Right lobe of liver (tissue), 6 donors: ENCODE measurements around the gene CDKN2B-AS1. TPM values are rescaled to one million over a fixed set of nuclear protein-coding genes. Genes with fewer than 3 reads are reported as not detected.

Source experiments
- ATAC-seq, 4 donors: fragments of 200-7000 bp; cut with Tn5 transposase; one replicate each; pipeline ENCODE4 v1.9.1; 2020; ENCODE audit warnings: mild to moderate bottlenecking in 4 of 4, moderate library complexity in 4 of 4
- DNase-seq, 3 donors: peaks; one replicate each; pipeline ENCODE4 v3.0.0-alpha.2; 2020
- H3K27ac ChIP-seq, 3 donors: fragments of 200-600 bp; one replicate each; pipeline ENCODE4 v1.8.0; 2022
- H3K27me3 ChIP-seq, 2 donors: fragments of 200-600 bp; one replicate each; pipeline ENCODE4 v1.8.0; 2022
- H3K36me3 ChIP-seq, 4 donors: fragments of 200-600 bp; sonication (generic) in 1 of 4; one replicate each; pipeline versions ENCODE4 v1.5.1 to v1.8.0; 2017 to 2022; ENCODE audit warnings: control low read depth in 1 of 4
- H3K4me1 ChIP-seq, 4 donors: fragments of 200-600 bp; sonication (generic) in 1 of 4; one replicate each; pipeline versions ENCODE4 v1.5.1 to v1.8.0; 2017 to 2022; ENCODE audit warnings: control low read depth in 1 of 4
- H3K4me3 ChIP-seq, 3 donors: fragments of 200-600 bp; one replicate each; pipeline ENCODE4 v1.8.0; 2022
- H3K9me3 ChIP-seq, 4 donors: fragments of 200-600 bp; sonication (generic) in 1 of 4; one replicate each; pipeline versions ENCODE4 v1.5.1 to v1.8.0; 2017 to 2022; ENCODE audit warnings: control low read depth in 1 of 4
- CTCF ChIP-seq, 4 donors: fragments of 200-600 bp in 3 of 4; fragments of 450-650 bp in 1 of 4; IDR thresholded peaks; one replicate each; pipeline versions ENCODE4 v1.5.1 to v1.8.0; 2016 to 2022; ENCODE audit warnings: antibody characterized with exemption in 4 of 4, mild to moderate bottlenecking in 2 of 4
- POLR2A ChIP-seq: fragments of 450-650 bp; IDR thresholded peaks from one replicate; pipeline ENCODE4 v1.6.1; 2017; ENCODE audit warnings: antibody characterized with exemption, mild to moderate bottlenecking
- WGBS: methylation state at CpG from one replicate; pipeline ENCODE4 v1.1.6; 2018; ENCODE audit warnings: low coverage, low lambda C conversion rate; ENCODE audit not compliant: insufficient coverage; ENCODE audit errors: missing lambda C conversion rate; 5-methylcytosine and 5-hydroxymethylcytosine counted together
- intact Hi-C, 2 donors: fragments of 100-400 bp; cut with DNase I; formaldehyde crosslinking; loops; one replicate each; pipeline versions ENCODE4 v1.11.2 to v1.14.1; 2022
- total RNA-seq, 6 experiments: library from RNA; depleted of rRNA in 2 of 6; stranded (reverse); fragments of >200 nt in 2 of 6; fragmentation: NEBNext Ultra II Directional in 3 of 6; extraction: Animal tissue kit (Norgen Biotek cat#: 25700) in 3 of 6; gene quantifications; one replicate each; pipeline versions ENCODE4 v1.1.0 to v1.2.4, GENCODE V29; 2016 to 2023
- donor health status: DM: no; HTN: yes; CAD: no.
- donor health status: DM: no; HTN: no; CAD: no.
- donor health status: DM: no; HTN: no; CAD: no.
- donor health status: DM: no; HTN: yes; CAD: no.
- donor health status: DM: no; HTN: yes; CAD: no.

CDKN2B-AS1 gene
- total RNA-seq, 6 experiments from 2014 or later = 0.13 to 0.37 (median 0.21) TPM; not detected in 2

GRCh38 chr9:22068369-22068768 lies 73.8 kb downstream of the CDKN2B-AS1 start:
- H3K27ac ChIP-seq = no peak overlapping the region
- intact Hi-C loops = no loop called here
- H3K36me3 ChIP-seq = no peaks in the 10 kb centered on the region
- no peak overlapping the region for H3K4me3 ChIP-seq
- no peaks in the 10 kb centered on the region for H3K9me3 ChIP-seq
- DNase-seq (no peak), ATAC-seq (no peak)
- no peaks in the 10 kb centered on the region for H3K4me1 ChIP-seq
- no peaks in the 10 kb centered on the region for H3K27me3 ChIP-seq
- no peak for TF ChIP-seq POLR2A
- no peak for TF ChIP-seq CTCF (IDR thresholded peaks at IDR 0.05)
- 69% methylated on average over 8 of the region's 8 CpGs for WGBS

- no peaks in the 10 kb centered on the region for H3K27me3 ChIP-seq
- intact Hi-C loops = no loop called here
- no peaks in the 10 kb centered on the region for H3K36me3 ChIP-seq
- ATAC-seq = no peak
- WGBS = 67% methylated on average over 1 of the region's 1 CpG
- TF ChIP-seq POLR2A (no peak), CTCF (IDR thresholded peaks at IDR 0.05) (no peak)
- no peaks in the 10 kb centered on the region for H3K4me1 ChIP-seq
- no peak overlapping the region for H3K4me3 ChIP-seq
- no peaks in the 10 kb centered on the region for H3K9me3 ChIP-seq
- H3K27ac ChIP-seq = no peak overlapping the region
- DNase-seq = no peak
These were observed 78.8 kb downstream of the CDKN2B-AS1 start for GRCh38 chr9:22073349-22073748.

DNA sequence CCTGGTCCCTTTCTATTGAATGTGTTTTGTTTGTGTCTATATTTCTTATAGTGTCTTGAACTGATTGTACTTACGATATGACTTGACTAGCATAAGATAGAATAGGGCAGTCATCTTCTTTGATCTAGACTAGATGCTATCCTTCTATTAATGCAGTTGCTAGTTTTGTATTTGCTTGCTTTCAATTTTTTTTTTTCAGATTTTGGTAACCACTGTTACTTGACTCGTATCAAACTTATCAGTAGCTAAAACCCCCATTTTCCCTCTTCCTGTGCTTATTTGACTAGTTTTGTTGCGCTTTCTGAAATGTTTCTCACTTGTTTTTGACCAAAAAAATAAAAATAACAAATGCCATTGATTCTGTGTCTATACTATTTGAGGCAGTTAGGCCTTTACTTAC lies 83.5 kb downstream of the CDKN2B-AS1 start:
- H3K36me3 ChIP-seq = no peaks in the 10 kb centered on the region
- intact Hi-C loops = no loop called here
- H3K9me3 ChIP-seq = no peaks in the 10 kb centered on the region
- no peaks in the 10 kb centered on the region for H3K4me1 ChIP-seq
- TF ChIP-seq POLR2A = no peak
- TF ChIP-seq CTCF (IDR thresholded peaks at IDR 0.05) = no peak
- H3K4me3 ChIP-seq = no peak overlapping the region
- no peaks in the 10 kb centered on the region for H3K27me3 ChIP-seq
- 89% methylated on average over 3 of the region's 3 CpGs for WGBS
- no peak overlapping the region for H3K27ac ChIP-seq
- no peak for DNase-seq
- no peak for ATAC-seq

- no peak for TF ChIP-seq POLR2A
- TF ChIP-seq CTCF (IDR thresholded peaks at IDR 0.05) = no peak
- 35% methylated on average over 4 of the region's 4 CpGs for WGBS
- intact Hi-C loops = no loop called here
- DNase-seq = peak in 2 of 3 donors; percentile 20 to 54
- peak; percentile 97 to 100 (median 98) for ATAC-seq
- Histone ChIP-seq H3K27me3 (no peaks in the 10 kb centered on the region), H3K4me3 (no peak overlapping the region), H3K9me3 (no peaks in the 10 kb centered on the region), H3K4me1 (no peaks in the 10 kb centered on the region), H3K27ac (no peak overlapping the region), H3K36me3 (no peaks in the 10 kb centered on the region)
These were observed 85.3 kb downstream of the CDKN2B-AS1 start for GRCh38 chr9:22079873-22080341.
